Astrocyte (in vitro differentiated cells and primary cell): ENCODE measurements around the gene OSCP1.

Experiments
- EZH2 ChIP-seq: IDR thresholded peaks from 2 replicates; pipeline ENCODE4 v1.6.1; 2012; ENCODE audit warnings: mild to moderate bottlenecking, low read length, inconsistent platforms; ENCODE audit not compliant: insufficient read depth
- TF ChIP-seq, protein P1 (sequence below): IDR thresholded peaks from 2 replicates; pipeline ENCODE4 v1.5.1; 2011; ENCODE audit warnings: low read depth, mild to moderate bottlenecking, inconsistent platforms, low read length, moderate library complexity; ENCODE audit not compliant: insufficient read depth

DNA sequence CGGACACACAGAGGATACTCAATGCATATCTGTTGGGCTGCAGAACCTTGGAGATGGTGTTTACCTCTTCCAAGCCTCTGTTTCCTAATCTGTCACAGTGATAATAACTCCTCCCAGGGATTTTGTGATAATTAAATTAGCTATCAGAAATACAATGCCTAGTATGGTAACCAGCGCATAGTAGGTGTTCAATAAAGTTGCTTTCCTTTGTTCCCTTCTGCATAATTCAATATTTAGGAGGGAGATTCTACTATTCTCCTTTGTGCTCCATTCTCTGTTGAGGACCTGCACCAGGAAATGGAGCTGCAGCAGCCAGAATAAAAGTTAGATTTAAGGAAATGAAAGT, 35.8 kb upstream of the OSCP1 start:
- TF ChIP-seq, protein P1, sequence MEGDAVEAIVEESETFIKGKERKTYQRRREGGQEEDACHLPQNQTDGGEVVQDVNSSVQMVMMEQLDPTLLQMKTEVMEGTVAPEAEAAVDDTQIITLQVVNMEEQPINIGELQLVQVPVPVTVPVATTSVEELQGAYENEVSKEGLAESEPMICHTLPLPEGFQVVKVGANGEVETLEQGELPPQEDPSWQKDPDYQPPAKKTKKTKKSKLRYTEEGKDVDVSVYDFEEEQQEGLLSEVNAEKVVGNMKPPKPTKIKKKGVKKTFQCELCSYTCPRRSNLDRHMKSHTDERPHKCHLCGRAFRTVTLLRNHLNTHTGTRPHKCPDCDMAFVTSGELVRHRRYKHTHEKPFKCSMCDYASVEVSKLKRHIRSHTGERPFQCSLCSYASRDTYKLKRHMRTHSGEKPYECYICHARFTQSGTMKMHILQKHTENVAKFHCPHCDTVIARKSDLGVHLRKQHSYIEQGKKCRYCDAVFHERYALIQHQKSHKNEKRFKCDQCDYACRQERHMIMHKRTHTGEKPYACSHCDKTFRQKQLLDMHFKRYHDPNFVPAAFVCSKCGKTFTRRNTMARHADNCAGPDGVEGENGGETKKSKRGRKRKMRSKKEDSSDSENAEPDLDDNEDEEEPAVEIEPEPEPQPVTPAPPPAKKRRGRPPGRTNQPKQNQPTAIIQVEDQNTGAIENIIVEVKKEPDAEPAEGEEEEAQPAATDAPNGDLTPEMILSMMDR, result no peak
- TF ChIP-seq EZH2, result no peak
